Lung (tissue), 12 donors: ENCODE data around the gene PTPN5. TPM values are rescaled to one million over a fixed set of nuclear protein-coding genes. Genes with fewer than 3 reads are reported as not detected.

Source experiments
- ATAC-seq: fragments of 200-7000 bp; cut with Tn5 transposase; one replicate; pipeline ENCODE4 v1.9.1; 2020; ENCODE audit warnings: moderate number of reproducible peaks; ENCODE audit not compliant: insufficient read depth, low FRiP score
- DNase-seq, 3 donors: peaks; one replicate each; pipeline ENCODE4 v3.0.0-alpha.2; 2013 to 2017
- H3K27ac ChIP-seq, 2 donors: one replicate each; pipeline ENCODE4 v1.5.1; 2013; ENCODE audit warnings: mild to moderate bottlenecking in 2 of 2, moderate library complexity in 2 of 2, control low read depth in 1 of 2, inconsistent platforms in 1 of 2, low read depth in 1 of 2, low read length in 1 of 2
- H3K27me3 ChIP-seq, 3 donors: one replicate each; pipeline ENCODE4 v1.5.1; 2013; ENCODE audit warnings: low read length in 2 of 3; ENCODE audit not compliant: control insufficient read depth in 3 of 3, insufficient read depth in 3 of 3
- H3K36me3 ChIP-seq, 4 donors: one replicate each; pipeline ENCODE4 v1.5.1; 2013; ENCODE audit warnings: low read length in 4 of 4, mild to moderate bottlenecking in 1 of 4, moderate library complexity in 1 of 4; ENCODE audit not compliant: control insufficient read depth in 4 of 4, insufficient read depth in 4 of 4
- H3K4me1 ChIP-seq, 5 donors: one replicate each; pipeline ENCODE4 v1.5.1; 2013; ENCODE audit warnings: low read length in 5 of 5, mild to moderate bottlenecking in 2 of 5, moderate library complexity in 1 of 5; ENCODE audit not compliant: control insufficient read depth in 5 of 5, insufficient read depth in 5 of 5
- H3K4me3 ChIP-seq: one replicate; pipeline ENCODE4 v1.5.1; 2013; ENCODE audit warnings: mild to moderate bottlenecking, control low read depth, moderate library complexity
- H3K9ac ChIP-seq, 2 donors: one replicate each; pipeline ENCODE4 v1.5.1; 2013; ENCODE audit warnings: low read length in 2 of 2, control low read depth in 1 of 2; ENCODE audit not compliant: insufficient read depth in 1 of 2
- H3K9me3 ChIP-seq, 4 donors: one replicate each; pipeline ENCODE4 v1.5.1; 2013; ENCODE audit warnings: low read length in 3 of 4, mild to moderate bottlenecking in 1 of 4, moderate library complexity in 1 of 4; ENCODE audit not compliant: control insufficient read depth in 4 of 4, insufficient read depth in 3 of 4
- CTCF ChIP-seq: IDR thresholded peaks from 2 replicates; pipeline ENCODE4 v1.5.1; 2012; ENCODE audit warnings: mild to moderate bottlenecking; ENCODE audit errors: control extremely low read depth, extremely low read depth
- WGBS, 2 donors: extraction: QIAGEN DNeasy Blood & Tissue Kit; methylation state at CpG; one replicate each; pipeline ENCODE4 v1.1.7; 2013; 5-methylcytosine and 5-hydroxymethylcytosine counted together
- polyA plus RNA-seq, 2 donors: library from polyadenylated mRNA; stranded (reverse); fragments of 200-250 nt; gene quantifications; one replicate each; pipeline ENCODE4 v1.2.1, GENCODE V29; 2013
- total RNA-seq, 2 donors: library from RNA; depleted of rRNA in 1 of 2; stranded (reverse); fragments of >200 nt in 1 of 2; gene quantifications; one replicate each; pipeline ENCODE4 v1.2.1, GENCODE V29; 2014 to 2021
- donor health status: control.
- donor health status: control.
- donor health status: Bipolar disorder and iron deficiency.
- donor health status: healthy.
- donor health status: DM: yes; HTN: yes; CAD: no.

PTPN5 gene
- total and polyA plus RNA-seq, 4 donors: 0.02 to 0.15 TPM; not detected in 2

GRCh38 chr11:18804199-18804999 lies 12.8 kb upstream of the PTPN5 start:
- no peak overlapping the region for H3K9ac ChIP-seq
- ATAC-seq: no peak
- H3K4me1 ChIP-seq: no peaks in the 10 kb centered on the region
- H3K9me3 ChIP-seq: no peaks in the 10 kb centered on the region
- DNase-seq: peak in 2 of 3 donors; percentile 27 to 28
- no peak for TF ChIP-seq CTCF
- H3K4me3 ChIP-seq: no peak overlapping the region
- H3K27ac ChIP-seq: no peak overlapping the region
- no peaks in the 10 kb centered on the region for H3K36me3 ChIP-seq
- WGBS, 2 donors: 68 to 86% methylated on average over 4 of the region's 4 CpGs
- H3K27me3 ChIP-seq: peaks cover 0 to 7% (median 0%) of the 10 kb centered on the region in 3 donors

- Histone ChIP-seq H3K27me3 (peaks cover 0 to 9% (median 0%) of the 10 kb centered on the region in 3 donors), H3K4me1 (no peaks in the 10 kb centered on the region), H3K9me3 (no peaks in the 10 kb centered on the region), H3K9ac (peak overlapping the region in 1 of 2 donors; percentile 34), H3K4me3 (no peak overlapping the region), H3K27ac (no peak overlapping the region), H3K36me3 (no peaks in the 10 kb centered on the region)
- 38 to 45% methylated on average over 13 of the region's 13 CpGs for WGBS, 2 donors
- peak; percentile 20 for TF ChIP-seq CTCF
- DNase-seq (peak; percentile 66 to 78 (median 78)), ATAC-seq (no peak)
These were observed 11.0 kb upstream of the PTPN5 start for GRCh38 chr11:18802381-18803257.

GRCh38 chr11:18798799-18799469 lies 7.3 kb upstream of the PTPN5 start:
- H3K27ac ChIP-seq: no peak overlapping the region
- no peaks in the 10 kb centered on the region for H3K9me3 ChIP-seq
- no peak for TF ChIP-seq CTCF
- H3K36me3 ChIP-seq: no peaks in the 10 kb centered on the region
- H3K27me3 ChIP-seq: peaks cover 0 to 23% (median 7%) of the 10 kb centered on the region in 3 donors
- DNase-seq: no peak
- no peaks in the 10 kb centered on the region for H3K4me1 ChIP-seq
- ATAC-seq: no peak
- no peak overlapping the region for H3K9ac ChIP-seq
- 83 to 85% methylated on average over 3 of the region's 3 CpGs for WGBS, 2 donors
- H3K4me3 ChIP-seq: no peak overlapping the region
